Liver (tissue), 9 donors: Measurements from ENCODE around the gene EMP2. TPM values are rescaled to one million over a fixed set of nuclear protein-coding genes. Genes with fewer than 3 reads are reported as not detected.

Experiments
- DNase-seq: peaks from one replicate; pipeline ENCODE4 v3.0.0-alpha.2; 2017; ENCODE audit warnings: low spot score
- H3K27ac ChIP-seq, 2 donors: one replicate each; pipeline ENCODE4 v1.7.0; 2013; ENCODE audit warnings: inconsistent platforms in 2 of 2, low read length in 2 of 2, control low read depth in 1 of 2, low read depth in 1 of 2, mild to moderate bottlenecking in 1 of 2
- H3K27me3 ChIP-seq, 4 donors: one replicate each; pipeline versions ENCODE4 v1.6.1 to v1.7.0; 2013; ENCODE audit warnings: low read length in 3 of 4, inconsistent platforms in 1 of 4, mild to moderate bottlenecking in 1 of 4, moderate library complexity in 1 of 4; ENCODE audit not compliant: control insufficient read depth in 4 of 4, insufficient read depth in 4 of 4
- H3K36me3 ChIP-seq, 4 donors: one replicate each; pipeline versions ENCODE4 v1.6.1 to v1.7.0; 2013; ENCODE audit warnings: low read length in 3 of 4, mild to moderate bottlenecking in 3 of 4, low read depth in 1 of 4, moderate library complexity in 1 of 4; ENCODE audit not compliant: control insufficient read depth in 4 of 4, insufficient read depth in 3 of 4
- H3K4me1 ChIP-seq, 4 donors: one replicate each; pipeline versions ENCODE4 v1.6.1 to v1.7.0; 2013; ENCODE audit warnings: low read length in 3 of 4, mild to moderate bottlenecking in 3 of 4, moderate library complexity in 1 of 4; ENCODE audit not compliant: control insufficient read depth in 4 of 4, insufficient read depth in 4 of 4
- H3K4me3 ChIP-seq, 3 donors: one replicate each; pipeline versions ENCODE4 v1.6.1 to v1.7.0; 2013; ENCODE audit warnings: low read length in 3 of 3, control low read depth in 1 of 3, low read depth in 1 of 3, mild to moderate bottlenecking in 1 of 3
- H3K9ac ChIP-seq, 2 donors: one replicate each; pipeline ENCODE4 v1.7.0; 2013; ENCODE audit warnings: low read length in 2 of 2, mild to moderate bottlenecking in 2 of 2, moderate library complexity in 2 of 2, control low read depth in 1 of 2, low read depth in 1 of 2
- H3K9me3 ChIP-seq, 4 donors: one replicate each; pipeline versions ENCODE4 v1.6.1 to v1.7.0; 2013; ENCODE audit warnings: low read length in 3 of 4; ENCODE audit not compliant: control insufficient read depth in 4 of 4
- EGR1 ChIP-seq, 2 donors: IDR thresholded peaks; 2 replicates each; pipeline ENCODE4 v1.6.1; 2016 to 2018; ENCODE audit warnings: antibody characterized with exemption in 2 of 2, low read depth in 2 of 2
- FOXA1 ChIP-seq: IDR thresholded peaks from 2 replicates; pipeline ENCODE4 v1.6.1; 2016; ENCODE audit warnings: antibody characterized with exemption
- FOXA2 ChIP-seq: IDR thresholded peaks from 2 replicates; pipeline ENCODE4 v1.6.1; 2016; ENCODE audit warnings: antibody characterized with exemption
- GABPA ChIP-seq, 2 donors: IDR thresholded peaks in 1 of 2; conservative IDR thresholded peaks in 1 of 2; 2 replicates each; pipeline ENCODE4 v1.6.1; 2016; ENCODE audit warnings: antibody characterized with exemption in 2 of 2, mild to moderate bottlenecking in 1 of 2, moderate library complexity in 1 of 2
- HNF4A ChIP-seq, 2 donors: conservative IDR thresholded peaks; 2 replicates each; pipeline ENCODE4 v1.6.1; 2016; ENCODE audit warnings: antibody characterized with exemption in 2 of 2, mild to moderate bottlenecking in 2 of 2
- HNF4G ChIP-seq: IDR thresholded peaks from 2 replicates; pipeline ENCODE4 v1.6.1; 2016; ENCODE audit warnings: antibody characterized with exemption
- JUND ChIP-seq, 2 donors: IDR thresholded peaks; 2 replicates each; pipeline ENCODE4 v1.6.1; 2016; ENCODE audit warnings: antibody characterized with exemption in 2 of 2
- RXRA ChIP-seq, 2 donors: IDR thresholded peaks; 2 replicates each; pipeline ENCODE4 v1.6.1; 2017 to 2018; ENCODE audit warnings: antibody characterized with exemption in 2 of 2, mild to moderate bottlenecking in 1 of 2
- YY1 ChIP-seq: IDR thresholded peaks from 2 replicates; pipeline ENCODE4 v1.6.1; 2016; ENCODE audit warnings: antibody characterized with exemption, mild to moderate bottlenecking
- WGBS: extraction: QIAGEN DNeasy Blood & Tissue Kit; methylation state at CpG from one replicate; pipeline ENCODE4 v1.1.7; 2013; 5-methylcytosine and 5-hydroxymethylcytosine counted together
- polyA plus RNA-seq, 2 donors: library from polyadenylated mRNA; stranded (reverse) in 1 of 2; unstranded in 1 of 2; fragments of 200-250 nt in 1 of 2; fragments of >200 nt in 1 of 2; fragmentation: Nextera tagmentation in 1 of 2; extraction: Ambion mirVana in 1 of 2; gene quantifications; one replicate each; pipeline versions ENCODE4 v1.2.1 to v1.2.3, GENCODE V29; 2013 to 2015
- total RNA-seq, 2 donors: library from RNA; depleted of rRNA; stranded (reverse); fragments of >200 nt; gene quantifications; one replicate each; pipeline ENCODE4 v1.2.3, GENCODE V29; 2014
- TF ChIP-seq, protein P1 (sequence below): IDR thresholded peaks from 2 replicates; pipeline ENCODE4 v1.6.1; 2016; ENCODE audit warnings: antibody characterized with exemption, mild to moderate bottlenecking
- TF ChIP-seq, protein P2 (sequence below): IDR thresholded peaks from 2 replicates; pipeline ENCODE4 v1.6.1; 2016; ENCODE audit warnings: antibody characterized with exemption
- TF ChIP-seq, protein P3 (sequence below): IDR thresholded peaks from 2 replicates; pipeline ENCODE4 v1.6.1; 2016; ENCODE audit warnings: antibody characterized with exemption
- TF ChIP-seq, protein P4 (sequence below): IDR thresholded peaks from 2 replicates; pipeline ENCODE4 v1.6.1; 2016; ENCODE audit warnings: antibody characterized with exemption
- TF ChIP-seq, protein P5 (sequence below): fragments of 150-350 bp; IDR thresholded peaks from 2 replicates; pipeline ENCODE4 v1.5.1; 2017; ENCODE audit warnings: improper control_type of control experiment, low read depth, low read length; ENCODE audit not compliant: missing input control
- donor health status: healthy.
- donor health status: healthy.
- donor health status: healthy.
- donor health status: healthy.
- donor health status: healthy.

The EMP2 gene
- total and polyA plus RNA-seq, 4 donors, result 6.2 to 138 (median 66.7) TPM

DNA sequence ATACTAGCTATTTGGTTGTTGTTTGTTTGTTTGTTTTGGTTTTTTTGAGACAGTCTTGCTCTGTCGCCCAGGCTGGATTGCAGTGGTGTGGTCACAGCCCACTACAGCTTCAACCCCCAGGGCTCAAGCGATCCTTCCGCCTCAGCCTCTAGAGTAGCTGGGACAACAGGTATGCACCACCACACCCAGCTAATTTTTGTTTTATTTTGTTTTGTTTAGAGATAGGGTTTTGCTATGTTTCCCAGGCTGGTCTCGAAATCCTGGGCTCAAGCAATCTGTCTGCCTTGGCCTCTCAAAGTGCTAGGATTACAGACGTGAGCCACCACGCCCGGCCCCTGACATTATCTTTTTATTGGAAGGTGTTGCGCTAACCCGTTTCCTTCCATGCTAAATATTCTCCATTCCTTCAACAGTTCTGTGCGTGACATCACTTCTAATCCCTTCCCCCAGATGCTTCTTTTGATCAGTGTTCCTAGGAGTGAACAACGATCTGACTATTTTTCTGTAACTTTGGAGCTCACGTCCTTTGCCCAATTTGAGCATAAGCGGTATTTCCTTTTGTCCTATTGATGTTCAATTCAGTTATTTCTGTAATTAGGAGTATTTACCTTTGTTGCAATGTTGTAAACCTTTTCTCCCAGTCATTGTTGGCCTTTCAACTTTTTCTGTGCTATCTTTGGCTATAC lies 30.2 kb upstream of the EMP2 start (continued):
- TF ChIP-seq, protein P1, sequence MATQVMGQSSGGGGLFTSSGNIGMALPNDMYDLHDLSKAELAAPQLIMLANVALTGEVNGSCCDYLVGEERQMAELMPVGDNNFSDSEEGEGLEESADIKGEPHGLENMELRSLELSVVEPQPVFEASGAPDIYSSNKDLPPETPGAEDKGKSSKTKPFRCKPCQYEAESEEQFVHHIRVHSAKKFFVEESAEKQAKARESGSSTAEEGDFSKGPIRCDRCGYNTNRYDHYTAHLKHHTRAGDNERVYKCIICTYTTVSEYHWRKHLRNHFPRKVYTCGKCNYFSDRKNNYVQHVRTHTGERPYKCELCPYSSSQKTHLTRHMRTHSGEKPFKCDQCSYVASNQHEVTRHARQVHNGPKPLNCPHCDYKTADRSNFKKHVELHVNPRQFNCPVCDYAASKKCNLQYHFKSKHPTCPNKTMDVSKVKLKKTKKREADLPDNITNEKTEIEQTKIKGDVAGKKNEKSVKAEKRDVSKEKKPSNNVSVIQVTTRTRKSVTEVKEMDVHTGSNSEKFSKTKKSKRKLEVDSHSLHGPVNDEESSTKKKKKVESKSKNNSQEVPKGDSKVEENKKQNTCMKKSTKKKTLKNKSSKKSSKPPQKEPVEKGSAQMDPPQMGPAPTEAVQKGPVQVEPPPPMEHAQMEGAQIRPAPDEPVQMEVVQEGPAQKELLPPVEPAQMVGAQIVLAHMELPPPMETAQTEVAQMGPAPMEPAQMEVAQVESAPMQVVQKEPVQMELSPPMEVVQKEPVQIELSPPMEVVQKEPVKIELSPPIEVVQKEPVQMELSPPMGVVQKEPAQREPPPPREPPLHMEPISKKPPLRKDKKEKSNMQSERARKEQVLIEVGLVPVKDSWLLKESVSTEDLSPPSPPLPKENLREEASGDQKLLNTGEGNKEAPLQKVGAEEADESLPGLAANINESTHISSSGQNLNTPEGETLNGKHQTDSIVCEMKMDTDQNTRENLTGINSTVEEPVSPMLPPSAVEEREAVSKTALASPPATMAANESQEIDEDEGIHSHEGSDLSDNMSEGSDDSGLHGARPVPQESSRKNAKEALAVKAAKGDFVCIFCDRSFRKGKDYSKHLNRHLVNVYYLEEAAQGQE, result no peak
- TF ChIP-seq HNF4G (no peak), HNF4A (conservative IDR thresholded peaks at IDR 0.05) (peak in 1 of 2 donors; percentile 79), EGR1 (IDR thresholded peaks at IDR 0.05; ENCODE audit: low read depth in 2 of 2) (no peak), FOXA1 (peak; percentile 20)
- TF ChIP-seq, protein P2, sequence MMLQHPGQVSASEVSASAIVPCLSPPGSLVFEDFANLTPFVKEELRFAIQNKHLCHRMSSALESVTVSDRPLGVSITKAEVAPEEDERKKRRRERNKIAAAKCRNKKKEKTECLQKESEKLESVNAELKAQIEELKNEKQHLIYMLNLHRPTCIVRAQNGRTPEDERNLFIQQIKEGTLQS, result peak; percentile 39
- TF ChIP-seq, protein P3, sequence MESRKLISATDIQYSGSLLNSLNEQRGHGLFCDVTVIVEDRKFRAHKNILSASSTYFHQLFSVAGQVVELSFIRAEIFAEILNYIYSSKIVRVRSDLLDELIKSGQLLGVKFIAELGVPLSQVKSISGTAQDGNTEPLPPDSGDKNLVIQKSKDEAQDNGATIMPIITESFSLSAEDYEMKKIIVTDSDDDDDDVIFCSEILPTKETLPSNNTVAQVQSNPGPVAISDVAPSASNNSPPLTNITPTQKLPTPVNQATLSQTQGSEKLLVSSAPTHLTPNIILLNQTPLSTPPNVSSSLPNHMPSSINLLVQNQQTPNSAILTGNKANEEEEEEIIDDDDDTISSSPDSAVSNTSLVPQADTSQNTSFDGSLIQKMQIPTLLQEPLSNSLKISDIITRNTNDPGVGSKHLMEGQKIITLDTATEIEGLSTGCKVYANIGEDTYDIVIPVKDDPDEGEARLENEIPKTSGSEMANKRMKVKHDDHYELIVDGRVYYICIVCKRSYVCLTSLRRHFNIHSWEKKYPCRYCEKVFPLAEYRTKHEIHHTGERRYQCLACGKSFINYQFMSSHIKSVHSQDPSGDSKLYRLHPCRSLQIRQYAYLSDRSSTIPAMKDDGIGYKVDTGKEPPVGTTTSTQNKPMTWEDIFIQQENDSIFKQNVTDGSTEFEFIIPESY, result peak; percentile 33

DNA sequence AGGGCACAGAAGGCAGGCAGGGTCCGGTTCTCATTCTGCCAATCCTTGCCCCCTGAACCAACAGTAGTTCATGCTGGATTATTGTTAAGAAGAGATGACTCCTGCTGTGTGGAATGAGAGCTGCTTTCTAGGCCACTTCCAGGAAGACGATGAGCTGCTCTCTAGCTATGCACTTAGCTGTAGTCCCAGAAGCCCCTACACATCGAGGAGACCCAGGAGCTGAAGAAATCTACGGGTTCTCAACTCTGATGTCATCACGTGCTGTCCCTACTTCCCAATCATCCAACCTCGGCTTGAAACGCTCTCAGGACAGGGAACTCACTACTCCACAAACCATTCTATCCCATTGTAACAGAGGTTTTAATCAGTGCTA lies 29.0 kb upstream of the EMP2 start:
- Histone ChIP-seq H3K36me3 (no peaks in the 10 kb centered on the region), H3K4me3 (no peak overlapping the region), H3K27me3 (no peaks in the 10 kb centered on the region), H3K4me1 (no peaks in the 10 kb centered on the region), H3K9me3 (no peaks in the 10 kb centered on the region), H3K9ac (no peak overlapping the region), H3K27ac (no peak overlapping the region)
- WGBS, result 87% methylated on average over 7 of the region's 7 CpGs
- no peak for DNase-seq
- TF ChIP-seq HNF4G (no peak), HNF4A (conservative IDR thresholded peaks at IDR 0.05) (no peak), YY1 (no peak), JUND (IDR thresholded peaks at IDR 0.05) (no peak), FOXA2 (no peak), RXRA (IDR thresholded peaks at IDR 0.05) (no peak), GABPA (IDR thresholded peaks at IDR 0.05 in 1 of 2, conservative IDR thresholded peaks at IDR 0.05 in 1 of 2) (no peak)
- TF ChIP-seq, protein P4, sequence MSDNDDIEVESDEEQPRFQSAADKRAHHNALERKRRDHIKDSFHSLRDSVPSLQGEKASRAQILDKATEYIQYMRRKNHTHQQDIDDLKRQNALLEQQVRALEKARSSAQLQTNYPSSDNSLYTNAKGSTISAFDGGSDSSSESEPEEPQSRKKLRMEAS, result no peak
- TF ChIP-seq, protein P5, sequence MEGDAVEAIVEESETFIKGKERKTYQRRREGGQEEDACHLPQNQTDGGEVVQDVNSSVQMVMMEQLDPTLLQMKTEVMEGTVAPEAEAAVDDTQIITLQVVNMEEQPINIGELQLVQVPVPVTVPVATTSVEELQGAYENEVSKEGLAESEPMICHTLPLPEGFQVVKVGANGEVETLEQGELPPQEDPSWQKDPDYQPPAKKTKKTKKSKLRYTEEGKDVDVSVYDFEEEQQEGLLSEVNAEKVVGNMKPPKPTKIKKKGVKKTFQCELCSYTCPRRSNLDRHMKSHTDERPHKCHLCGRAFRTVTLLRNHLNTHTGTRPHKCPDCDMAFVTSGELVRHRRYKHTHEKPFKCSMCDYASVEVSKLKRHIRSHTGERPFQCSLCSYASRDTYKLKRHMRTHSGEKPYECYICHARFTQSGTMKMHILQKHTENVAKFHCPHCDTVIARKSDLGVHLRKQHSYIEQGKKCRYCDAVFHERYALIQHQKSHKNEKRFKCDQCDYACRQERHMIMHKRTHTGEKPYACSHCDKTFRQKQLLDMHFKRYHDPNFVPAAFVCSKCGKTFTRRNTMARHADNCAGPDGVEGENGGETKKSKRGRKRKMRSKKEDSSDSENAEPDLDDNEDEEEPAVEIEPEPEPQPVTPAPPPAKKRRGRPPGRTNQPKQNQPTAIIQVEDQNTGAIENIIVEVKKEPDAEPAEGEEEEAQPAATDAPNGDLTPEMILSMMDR, result no peak
- TF ChIP-seq, protein P1, result no peak
